Measurements from ENCODE around the gene UNC5B.

UNC5B gene

GRCh38 chr10:71239946-71240795, 27.8 kb downstream of the UNC5B start:
- FAIRE-seq = no peak

GRCh38 chr10:71241114-71241829, 28.9 kb downstream of the UNC5B start:
- no peak for FAIRE-seq

GRCh38 chr10:71241830-71242621, 29.7 kb downstream of the UNC5B start:
- no peak for FAIRE-seq

- FAIRE-seq = no peak
Observed at GRCh38 chr10:71242622-71243009, 30.2 kb downstream of the UNC5B start.

- no peak for FAIRE-seq
Observed at GRCh38 chr10:71243756-71244395, 31.5 kb downstream of the UNC5B start.

GRCh38 chr10:71244431-71245419, 32.4 kb downstream of the UNC5B start:
- no peak for FAIRE-seq

GRCh38 chr10:71245420-71246325, 33.3 kb downstream of the UNC5B start:
- FAIRE-seq = no peak

GRCh38 chr10:71246591-71247413, 34.4 kb downstream of the UNC5B start:
- no peak for FAIRE-seq

- FAIRE-seq = no peak
Observed at GRCh38 chr10:71247414-71247705, 35.0 kb downstream of the UNC5B start.

- no peak for FAIRE-seq
Observed at GRCh38 chr10:71247804-71248203, 35.4 kb downstream of the UNC5B start.

- FAIRE-seq = no peak
Observed at GRCh38 chr10:71248210-71248609, 35.8 kb downstream of the UNC5B start.

- no peak for FAIRE-seq
Observed at GRCh38 chr10:71249996-71250395, 37.6 kb downstream of the UNC5B start.

GRCh38 chr10:71250405-71250804, 38.0 kb downstream of the UNC5B start:
- no peak for FAIRE-seq

GRCh38 chr10:71250842-71251241, 38.5 kb downstream of the UNC5B start:
- FAIRE-seq = no peak

- FAIRE-seq = no peak
Observed at GRCh38 chr10:71251319-71251718, 38.9 kb downstream of the UNC5B start.

GRCh38 chr10:71252220-71252619, 39.9 kb downstream of the UNC5B start:
- FAIRE-seq = no peak

- no peak for FAIRE-seq
Observed at GRCh38 chr10:71253981-71254818, 41.8 kb downstream of the UNC5B start.

GRCh38 chr10:71254834-71255549, 42.6 kb downstream of the UNC5B start:
- no peak for FAIRE-seq

GRCh38 chr10:71255550-71255807, 43.1 kb downstream of the UNC5B start:
- no peak for FAIRE-seq

All from islet of Langerhans (tissue), 1 donor.